Renal cortex interstitium (tissue), 11 donors: Measurements from ENCODE around the gene ZFAND4. TPM values are rescaled to one million over a fixed set of nuclear protein-coding genes. Genes with fewer than 3 reads are reported as not detected.
"Not testable (repeated sequence)": the region's sequence is repeated elsewhere in the genome, so short reads cannot be mapped to it uniquely, and the experiment has no call there.

Source experiments
- DNase-seq, 11 donors: peaks; one replicate each; pipeline ENCODE4 v3.0.0-alpha.2; 2013; ENCODE audit warnings: low read depth in 9 of 11, low spot score in 4 of 11; ENCODE audit errors: extremely low read depth in 1 of 11
- polyA plus RNA-seq, 3 donors: library from polyadenylated mRNA; unstranded; fragments of 120-200 nt; gene quantifications; one replicate each; pipeline ENCODE4 v1.2.1, GENCODE V29; 2013; ENCODE audit not compliant: insufficient read length in 3 of 3

The ZFAND4 gene
- polyA plus RNA-seq, 3 donors, result 13.5 to 15.4 (median 14.5) TPM

GRCh38 chr10:45647118-45647517 lies 25.5 kb downstream of the ZFAND4 start:
- DNase-seq, result no peak

DNA sequence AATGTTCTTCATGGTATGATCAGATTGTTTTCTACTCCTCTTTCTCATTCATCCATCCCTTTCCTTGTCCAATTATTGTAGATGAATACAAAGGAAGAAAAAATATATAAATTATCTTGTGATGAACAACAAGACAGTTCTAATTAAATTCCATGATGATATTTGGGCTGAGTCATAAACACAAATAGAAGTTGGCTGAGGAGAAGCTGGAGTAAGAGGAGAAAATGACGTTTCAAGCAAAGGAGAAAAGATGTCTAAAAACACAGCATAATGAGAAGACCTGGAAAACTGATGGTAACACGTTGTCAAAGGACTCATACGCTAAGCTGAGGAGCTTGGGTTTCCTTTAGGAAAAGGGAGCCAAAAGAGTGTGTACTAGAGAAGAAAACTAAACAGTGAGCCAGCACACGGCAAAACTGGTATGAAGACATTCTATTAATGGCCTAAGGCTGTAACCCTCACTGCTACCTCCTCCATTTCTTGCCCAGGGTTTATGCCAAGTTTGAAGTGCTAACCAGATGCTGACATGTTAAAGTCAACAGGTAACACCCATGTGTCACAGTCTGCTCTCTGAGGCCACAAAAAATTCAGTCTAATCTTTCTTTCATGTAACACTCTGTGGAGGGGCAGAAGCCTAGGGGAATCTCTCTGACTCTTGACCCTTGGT lies 26.1 kb downstream of the ZFAND4 start:
- DNase-seq, result no peak

GRCh38 chr10:45644527-45644926 lies 28.0 kb downstream of the ZFAND4 start:
- DNase-seq, result no peak

DNA sequence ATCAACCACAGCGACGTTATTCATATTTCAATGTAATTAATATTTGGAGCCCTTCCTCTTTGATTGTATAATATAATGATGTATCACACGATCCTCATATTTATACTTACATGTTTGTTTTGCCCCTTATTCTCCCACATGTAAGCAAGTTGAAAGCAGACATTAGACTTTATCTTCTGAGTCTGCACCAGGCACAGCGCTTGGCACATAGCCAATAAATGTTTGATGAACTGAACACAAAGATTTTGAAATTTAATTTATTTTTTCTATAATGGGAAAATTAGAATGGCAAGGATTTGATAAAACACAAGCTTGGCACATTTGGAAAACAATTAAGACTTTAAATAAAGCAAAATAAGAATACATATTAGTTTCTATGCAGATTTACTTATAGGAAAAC lies 31.6 kb downstream of the ZFAND4 start:
- no peak for DNase-seq

DNA sequence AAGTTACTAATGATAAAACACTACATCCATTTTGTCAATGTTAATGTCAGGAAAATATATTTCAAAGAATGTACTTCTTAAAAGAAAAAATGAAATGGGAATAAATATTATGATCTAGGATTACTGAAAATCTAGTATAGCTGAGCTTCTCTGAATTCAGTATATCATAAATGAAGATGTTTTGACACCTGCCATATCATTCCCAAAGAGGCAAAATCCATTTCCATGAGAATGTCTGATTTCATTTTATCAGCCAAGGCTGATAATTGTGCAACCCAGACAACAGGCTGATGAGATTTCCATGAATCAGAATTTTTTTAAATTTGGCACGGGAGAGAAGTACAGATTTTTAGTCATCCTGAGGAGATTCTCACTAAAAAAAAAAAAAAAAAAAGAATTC lies 32.5 kb downstream of the ZFAND4 start:
- no peak for DNase-seq

DNA sequence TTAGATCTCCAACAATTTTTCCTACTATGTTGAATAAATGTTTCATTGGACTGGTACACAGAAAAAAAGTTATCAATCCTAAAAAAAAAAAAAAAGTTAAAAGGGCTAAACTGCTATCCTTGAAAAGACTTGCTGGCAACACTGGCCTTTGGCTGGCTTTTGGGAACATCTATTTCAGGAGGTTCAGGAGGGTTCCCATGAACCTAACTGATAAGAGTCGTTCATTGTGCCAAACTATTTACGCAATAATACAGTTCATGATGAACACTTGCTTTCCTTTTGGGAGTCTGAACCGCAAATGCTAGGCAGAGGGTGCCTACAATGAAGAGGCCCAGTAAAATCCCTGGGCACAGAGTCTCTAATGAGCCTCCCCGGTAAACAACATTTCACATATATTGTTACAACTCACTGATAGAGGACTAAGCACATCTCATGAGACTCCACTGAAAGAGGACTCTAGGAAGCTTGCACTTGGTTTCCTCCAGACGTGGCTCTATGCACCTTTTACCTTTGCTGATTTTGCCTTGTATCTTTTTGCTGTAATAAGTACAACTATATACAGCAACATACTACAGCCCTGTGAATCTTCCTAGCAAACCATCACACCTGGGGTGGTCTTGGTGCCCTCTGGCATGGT lies 45.0 kb downstream of the ZFAND4 start:
- no peak for DNase-seq

GRCh38 chr10:45625879-45626278 lies 46.7 kb downstream of the ZFAND4 start:
- DNase-seq, result no peak

DNA sequence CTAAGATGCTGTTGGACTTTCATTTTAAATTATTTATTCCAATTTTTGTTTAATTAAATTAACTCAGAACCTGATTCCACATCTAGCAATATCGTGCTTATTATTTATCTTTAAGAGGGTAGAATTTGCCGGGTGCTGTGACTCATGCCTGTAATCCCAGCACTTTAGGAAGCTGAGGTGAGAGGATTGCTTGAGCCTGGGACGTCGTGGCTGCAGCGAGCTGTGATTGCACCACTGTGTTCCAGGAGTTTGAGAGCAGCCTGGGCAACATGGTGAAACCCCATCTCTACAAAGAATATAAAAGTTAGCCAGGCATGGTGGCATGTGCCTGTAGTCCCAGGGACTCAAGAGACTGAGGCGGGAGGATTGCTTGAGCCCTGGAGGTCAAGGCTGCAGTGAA lies 47.8 kb downstream of the ZFAND4 start:
- no peak for DNase-seq

- DNase-seq, result no peak
These were observed 57.7 kb downstream of the ZFAND4 start for GRCh38 chr10:45614869-45615268.

- DNase-seq, result no peak
These were observed 59.8 kb downstream of the ZFAND4 start for GRCh38 chr10:45612741-45613140.

DNA sequence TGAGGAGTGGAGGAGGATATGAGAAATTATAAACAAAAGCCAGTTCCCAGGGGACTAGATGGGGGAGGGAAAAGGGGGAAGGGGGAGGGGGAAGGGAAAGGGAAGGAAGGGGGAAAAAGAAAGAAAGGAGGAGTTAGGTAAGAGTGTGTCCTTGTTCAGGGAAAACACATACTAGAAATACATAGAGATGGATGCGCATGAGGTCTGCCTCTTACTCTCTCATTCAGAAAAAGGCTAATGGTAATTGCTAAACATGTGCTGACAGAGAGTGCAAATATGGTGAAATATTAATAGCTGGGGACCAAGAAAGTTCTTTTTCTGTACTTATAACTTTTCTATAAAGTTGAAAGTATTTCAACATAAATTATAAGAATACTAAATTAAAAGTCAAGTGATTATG lies 64.5 kb downstream of the ZFAND4 start:
- no peak for DNase-seq

GRCh38 chr10:45607276-45607675 lies 65.3 kb downstream of the ZFAND4 start:
- DNase-seq, result no peak

DNA sequence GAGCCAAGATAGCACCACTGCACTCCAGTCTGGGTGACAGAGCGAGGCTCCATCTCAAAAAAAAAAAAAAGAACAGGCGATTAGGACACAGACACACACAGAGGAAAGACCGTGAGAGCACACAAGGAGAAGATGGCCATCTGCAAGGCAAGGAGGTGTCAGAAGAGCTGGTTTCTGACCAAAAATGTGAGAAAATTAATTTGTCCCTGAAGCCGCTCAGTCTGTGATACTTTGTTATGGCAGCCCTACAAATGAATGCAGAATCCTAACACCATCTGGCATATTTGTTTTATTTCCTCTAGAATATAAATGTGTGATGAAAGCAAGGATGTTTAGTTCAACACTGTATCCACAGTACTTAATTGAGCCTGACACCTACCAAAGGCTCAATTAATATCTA lies 69.7 kb downstream of the ZFAND4 start:
- no peak for DNase-seq

DNA sequence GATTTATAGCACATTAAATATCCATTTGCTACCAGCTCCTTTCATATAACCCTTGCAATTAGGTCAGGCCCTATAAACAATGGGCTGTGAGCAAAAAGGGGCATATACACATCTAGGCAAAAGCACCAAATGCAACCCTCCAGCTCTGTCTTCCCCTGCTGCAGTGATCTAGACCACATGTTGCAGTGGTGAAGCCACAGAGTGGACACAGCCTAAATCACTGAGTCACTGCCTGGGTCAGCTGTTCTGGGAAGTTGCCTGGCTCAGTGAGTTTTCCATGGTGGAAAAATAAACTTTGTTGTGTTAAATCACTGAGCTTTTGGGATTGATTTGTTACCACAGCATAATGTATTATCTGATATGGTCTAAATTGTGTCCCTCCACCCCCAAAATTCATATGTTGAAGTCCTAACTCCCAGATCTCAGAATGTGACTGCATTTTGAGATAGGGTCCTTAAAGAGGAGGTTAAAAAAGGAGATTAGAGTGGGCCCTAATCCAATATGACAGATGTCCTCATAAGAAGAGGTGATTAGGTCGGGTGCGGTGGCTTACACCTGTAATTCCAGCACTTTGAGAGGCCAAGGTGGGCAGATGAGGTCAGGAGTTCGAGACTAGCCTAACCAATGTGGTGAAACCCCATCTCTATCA lies 70.4 kb downstream of the ZFAND4 start:
- DNase-seq, result no peak

DNA sequence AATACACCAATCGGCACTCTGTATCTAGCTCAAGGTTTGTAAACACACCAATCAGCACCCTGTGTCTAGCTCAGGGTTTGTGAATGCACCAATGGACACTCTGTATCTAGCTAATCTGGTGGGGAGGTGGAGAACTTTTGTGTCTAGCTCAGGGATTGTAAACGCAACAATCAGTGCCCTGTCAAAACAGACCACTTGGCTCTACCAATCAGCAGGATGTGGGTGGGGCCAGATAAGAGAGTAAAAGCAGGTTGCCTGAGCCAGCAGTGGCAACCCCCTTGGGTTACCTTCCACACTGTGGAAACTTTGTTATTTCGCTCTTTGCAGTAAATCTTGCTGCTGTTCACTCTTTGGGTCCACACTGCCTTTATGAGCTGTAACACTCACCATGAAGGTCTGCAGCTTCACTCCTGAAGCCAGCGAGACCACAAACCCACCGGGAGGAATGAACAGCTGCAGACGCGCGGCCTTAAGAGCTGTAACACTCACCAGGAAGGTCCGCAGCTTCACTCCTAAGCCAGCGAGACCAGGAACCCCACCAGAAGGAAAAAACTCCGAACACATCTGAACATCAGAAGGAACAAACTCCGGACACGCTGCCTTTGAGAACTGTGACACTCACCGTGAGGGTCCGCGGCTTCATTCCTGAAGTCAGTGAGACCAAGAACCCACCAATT lies 71.2 kb downstream of the ZFAND4 start:
- not testable (repeated sequence) for DNase-seq

DNA sequence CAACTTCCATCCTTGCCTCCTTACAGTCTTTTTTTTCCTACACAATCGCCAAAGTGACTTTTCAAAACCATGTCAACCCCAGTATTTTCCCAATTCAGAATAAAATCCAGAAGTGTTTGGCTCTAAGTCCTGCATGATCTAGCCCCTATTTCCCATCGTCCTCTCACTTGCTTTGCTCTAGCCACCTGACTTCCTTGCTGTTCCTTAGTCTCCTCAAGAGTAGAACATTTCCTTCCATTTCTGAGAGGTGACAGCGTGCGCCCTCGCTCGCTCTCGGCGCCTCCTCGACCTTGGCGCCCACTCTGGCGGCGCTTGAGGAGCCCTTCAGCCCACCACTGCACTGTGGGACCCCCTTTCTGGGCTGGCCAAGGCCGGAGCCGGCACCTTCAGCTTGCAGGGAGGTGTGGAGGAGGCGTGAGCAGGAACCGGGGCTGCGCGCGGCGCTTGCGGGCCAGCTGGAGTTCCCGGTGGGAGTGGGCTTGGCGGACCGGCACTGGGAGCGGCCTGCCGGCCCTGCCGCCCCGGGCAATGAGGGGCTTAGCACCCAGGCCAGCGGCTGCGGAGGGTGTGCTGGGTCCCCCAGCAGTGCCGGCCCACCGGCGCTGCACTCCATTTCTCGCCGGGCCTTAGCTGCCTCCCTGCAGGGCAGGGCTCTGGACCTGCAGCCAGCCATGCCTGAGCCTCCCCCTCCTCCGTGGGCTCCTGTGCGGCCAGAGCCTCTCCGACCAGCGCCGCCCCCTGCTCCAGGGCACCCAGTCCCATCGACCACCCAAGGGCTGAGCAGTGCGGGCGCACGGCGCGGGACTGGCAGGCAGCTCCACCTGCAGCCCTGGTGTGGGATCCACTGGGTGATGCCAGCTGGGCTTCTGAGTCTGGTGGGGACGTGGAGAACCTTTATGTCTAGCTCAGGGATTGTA lies 72.0 kb downstream of the ZFAND4 start:
- not testable (repeated sequence) for DNase-seq

GRCh38 chr10:45599646-45600045 lies 72.9 kb downstream of the ZFAND4 start:
- DNase-seq, result no peak

DNA sequence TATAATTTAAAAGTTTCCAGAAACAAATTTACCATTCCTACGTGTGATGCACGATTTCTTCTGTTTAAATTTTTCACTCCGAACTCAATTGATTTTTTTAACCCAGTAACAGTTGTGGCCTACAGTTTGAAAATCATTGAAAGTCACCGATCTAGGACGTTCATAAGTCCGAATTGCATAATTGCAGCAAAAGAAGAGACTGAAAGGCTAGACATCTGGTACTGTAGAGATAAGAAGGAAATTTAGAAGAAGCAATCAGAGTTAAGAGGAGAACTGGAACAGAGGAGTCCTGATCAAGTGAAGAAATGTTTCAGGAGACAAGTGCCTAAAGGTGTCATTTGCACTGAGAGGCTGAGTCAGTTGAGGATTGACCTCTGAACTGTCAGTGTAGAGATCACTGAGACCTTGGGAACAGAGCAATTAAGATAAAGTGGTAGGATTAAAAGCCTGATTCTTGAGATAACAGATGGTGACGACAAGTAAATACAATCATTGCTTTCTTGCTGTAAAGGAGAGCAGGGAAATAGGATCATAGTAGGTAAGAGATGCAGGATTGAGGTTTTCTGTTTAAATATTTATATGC lies 73.5 kb downstream of the ZFAND4 start:
- no peak for DNase-seq

GRCh38 chr10:45596526-45596925 lies 76.0 kb downstream of the ZFAND4 start:
- no peak for DNase-seq
